Measurements from ENCODE around the gene PRPF38A.

PRPF38A gene

DNA sequence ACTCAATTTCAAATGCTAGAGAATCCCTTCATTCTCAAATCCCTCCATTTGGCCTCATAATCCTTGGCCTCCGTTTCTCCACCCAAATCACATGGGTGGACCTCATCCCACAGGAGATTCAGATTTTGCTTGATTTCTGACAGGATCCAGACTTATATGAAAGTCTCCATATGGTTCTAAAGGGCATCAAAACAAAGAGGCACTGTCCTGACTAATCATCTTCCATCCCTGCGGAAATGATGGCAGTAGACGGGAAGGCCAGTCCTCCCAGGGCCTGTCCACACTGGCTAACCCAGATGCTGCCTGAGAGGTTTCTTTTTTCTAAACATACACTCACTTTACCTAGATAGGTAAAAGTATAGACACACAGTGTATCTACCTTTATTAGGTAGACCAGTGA is 19.0 kb upstream of the PRPF38A start:
- TF ChIP-seq REST (IDR thresholded peaks at IDR 0.05; ENCODE audit: low read depth) = no peak
- no peak for TF ChIP-seq RAD21 (IDR thresholded peaks at IDR 0.05; ENCODE audit: low read depth)
- no peak for TF ChIP-seq TAF1 (IDR thresholded peaks at IDR 0.05; ENCODE audit: low read depth)
- no peak for TF ChIP-seq CEBPB (IDR thresholded peaks at IDR 0.05)
- no peak for TF ChIP-seq USF1 (IDR thresholded peaks at IDR 0.05)

DNA sequence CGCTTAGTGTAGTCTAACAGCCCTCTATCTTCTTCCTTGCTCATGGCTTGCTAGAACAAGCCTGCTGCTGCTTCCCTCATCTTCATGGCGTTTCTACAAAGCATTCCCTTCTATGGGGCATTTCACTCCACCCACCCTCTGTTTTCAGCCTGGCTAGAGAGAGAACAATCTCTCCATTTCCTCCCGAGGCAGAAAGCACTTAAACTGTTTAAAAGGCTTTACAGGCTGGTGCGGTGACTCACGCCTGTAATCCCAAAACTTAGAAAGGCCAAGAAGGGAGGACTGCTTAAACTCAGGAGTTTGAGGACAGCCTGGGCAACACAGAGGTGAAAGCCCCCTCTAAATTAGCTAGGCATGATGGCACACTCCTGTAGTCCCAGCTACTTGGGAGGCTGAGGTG is 17.9 kb upstream of the PRPF38A start:
- no peak for TF ChIP-seq REST (IDR thresholded peaks at IDR 0.05; ENCODE audit: low read depth)
- TF ChIP-seq FOXM1 (IDR thresholded peaks at IDR 0.05; ENCODE audit: borderline replicate concordance, low read depth) = no peak
- TF ChIP-seq, protein P1, sequence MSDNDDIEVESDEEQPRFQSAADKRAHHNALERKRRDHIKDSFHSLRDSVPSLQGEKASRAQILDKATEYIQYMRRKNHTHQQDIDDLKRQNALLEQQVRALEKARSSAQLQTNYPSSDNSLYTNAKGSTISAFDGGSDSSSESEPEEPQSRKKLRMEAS (IDR thresholded peaks at IDR 0.05) = no peak
- no peak for TF ChIP-seq EP300 (IDR thresholded peaks at IDR 0.05; ENCODE audit: borderline replicate concordance)
- TF ChIP-seq EGR1 (IDR thresholded peaks at IDR 0.05) = no peak
- TF ChIP-seq TAF1 (IDR thresholded peaks at IDR 0.05; ENCODE audit: low read depth) = no peak
- TF ChIP-seq TCF12 (IDR thresholded peaks at IDR 0.05; ENCODE audit: low read depth) = no peak
- TF ChIP-seq YY1 (IDR thresholded peaks at IDR 0.05; ENCODE audit: low read depth) = no peak
- TF ChIP-seq TEAD4 (IDR thresholded peaks at IDR 0.05) = no peak
- TF ChIP-seq RAD21 (IDR thresholded peaks at IDR 0.05; ENCODE audit: low read depth) = no peak
- no peak for TF ChIP-seq CEBPB (IDR thresholded peaks at IDR 0.05)
- no peak for TF ChIP-seq USF1 (IDR thresholded peaks at IDR 0.05)
- TF ChIP-seq NFIC (IDR thresholded peaks at IDR 0.05) = no peak
- TF ChIP-seq CREB1 (IDR thresholded peaks at IDR 0.05; ENCODE audit: low read depth) = no peak
- no peak for TF ChIP-seq ZBTB7A (IDR thresholded peaks at IDR 0.05; ENCODE audit: low read depth)

DNA sequence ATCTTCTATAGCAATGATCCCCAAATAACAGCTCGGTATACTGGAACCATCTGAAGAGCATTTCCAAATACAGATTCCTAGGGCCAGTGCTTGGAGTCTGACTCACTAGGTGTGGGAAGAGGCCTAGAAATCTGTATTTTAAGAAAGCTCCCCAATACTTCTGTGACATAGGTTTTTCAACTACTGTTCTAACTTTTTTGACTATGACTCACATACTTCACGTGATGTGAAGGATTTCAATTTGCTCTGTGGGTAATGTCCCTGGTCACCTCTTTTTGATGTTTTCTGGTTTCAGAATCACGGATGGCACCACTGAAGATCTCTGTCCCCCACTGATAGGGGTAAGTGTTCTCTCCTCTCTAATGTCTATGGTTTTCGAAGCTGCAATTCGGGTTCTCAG is 11.2 kb upstream of the PRPF38A start:
- TF ChIP-seq NFIC (IDR thresholded peaks at IDR 0.05) (no peak), EP300 (IDR thresholded peaks at IDR 0.05; ENCODE audit: borderline replicate concordance) (no peak), ZBTB7A (IDR thresholded peaks at IDR 0.05; ENCODE audit: low read depth) (no peak), EGR1 (IDR thresholded peaks at IDR 0.05) (no peak), CREB1 (IDR thresholded peaks at IDR 0.05; ENCODE audit: low read depth) (no peak), TCF12 (IDR thresholded peaks at IDR 0.05; ENCODE audit: low read depth) (no peak), CEBPB (IDR thresholded peaks at IDR 0.05) (no peak), RAD21 (IDR thresholded peaks at IDR 0.05; ENCODE audit: low read depth) (no peak), TEAD4 (IDR thresholded peaks at IDR 0.05) (no peak), FOXM1 (IDR thresholded peaks at IDR 0.05; ENCODE audit: borderline replicate concordance, low read depth) (no peak), YY1 (IDR thresholded peaks at IDR 0.05; ENCODE audit: low read depth) (no peak), TAF1 (IDR thresholded peaks at IDR 0.05; ENCODE audit: low read depth) (no peak), REST (IDR thresholded peaks at IDR 0.05; ENCODE audit: low read depth) (no peak), USF1 (IDR thresholded peaks at IDR 0.05) (no peak)
- TF ChIP-seq, protein P1 (IDR thresholded peaks at IDR 0.05) = no peak

DNA sequence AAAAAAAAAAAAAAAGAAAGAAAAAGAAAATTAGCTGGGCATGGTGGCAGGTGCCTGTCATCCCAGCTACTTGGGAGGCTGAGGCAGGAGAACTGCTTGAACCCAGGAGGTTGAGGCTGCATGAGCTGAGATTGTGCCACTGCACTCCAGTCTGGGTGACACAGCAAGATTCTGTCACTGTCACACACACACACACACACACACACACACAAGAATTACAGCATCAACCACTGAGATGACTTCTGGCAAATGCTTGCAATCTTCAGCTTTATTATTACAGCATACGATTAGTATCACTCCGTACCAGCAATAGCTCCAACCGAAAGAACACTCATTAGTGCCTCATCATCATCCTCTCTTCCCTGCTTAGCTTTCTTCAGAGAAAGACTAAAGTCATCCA is 4.8 kb upstream of the PRPF38A start:
- TF ChIP-seq RAD21 (IDR thresholded peaks at IDR 0.05; ENCODE audit: low read depth) (no peak), REST (IDR thresholded peaks at IDR 0.05; ENCODE audit: low read depth) (no peak), CEBPB (IDR thresholded peaks at IDR 0.05) (no peak), FOXM1 (IDR thresholded peaks at IDR 0.05; ENCODE audit: borderline replicate concordance, low read depth) (no peak), ZBTB7A (IDR thresholded peaks at IDR 0.05; ENCODE audit: low read depth) (no peak), TEAD4 (IDR thresholded peaks at IDR 0.05) (no peak), YY1 (IDR thresholded peaks at IDR 0.05; ENCODE audit: low read depth) (no peak), TCF12 (IDR thresholded peaks at IDR 0.05; ENCODE audit: low read depth) (no peak), NFIC (IDR thresholded peaks at IDR 0.05) (no peak), USF1 (IDR thresholded peaks at IDR 0.05) (no peak), EGR1 (IDR thresholded peaks at IDR 0.05) (no peak), EP300 (IDR thresholded peaks at IDR 0.05; ENCODE audit: borderline replicate concordance) (no peak), TAF1 (IDR thresholded peaks at IDR 0.05; ENCODE audit: low read depth) (no peak), CREB1 (IDR thresholded peaks at IDR 0.05; ENCODE audit: low read depth) (no peak)
- TF ChIP-seq, protein P1 (IDR thresholded peaks at IDR 0.05) = no peak

Data from Ishikawa (cell line).